Endothelial cell of umbilical vein (primary cell): ENCODE measurements around the gene LCE1B. TPM values are rescaled to one million over a fixed set of nuclear protein-coding genes. Genes with fewer than 3 reads are reported as not detected.

Experiments used
- BruUV-seq: library from RNA; stranded (reverse); fragments of 400-500 nt; replicated peaks from 2 replicates; lab custom pipeline; 2021; lab: Mats Ljungman, UMichigan
- CTCF ChIA-PET: fragments of 300-600, 350-600 bp; sonication (Branson Sonifier 250); formaldehyde crosslinking; loops from one replicate; lab custom pipeline; 2021; ENCODE audit warnings: antibody characterized with exemption, inconsistent platforms; lab: Charles Lee
- POLR2A ChIA-PET: fragments of 300-600, 350-600 bp; sonication (Branson Sonifier 250); formaldehyde crosslinking; loops from one replicate; lab custom pipeline; 2021; ENCODE audit warnings: antibody characterized with exemption, inconsistent platforms; lab: Charles Lee
- DNase-seq: peaks from one replicate; pipeline ENCODE4 v3.0.0-alpha.2; 2011; ENCODE audit warnings: low read depth, low spot score
- FAIRE-seq: peaks from 2 replicates; lab custom pipeline; 2011; peaks lifted over from hg19 to GRCh38; lab: Jason Lieb, UNC
- H2AFZ ChIP-seq: 2 replicates; pipeline ENCODE4 v1.6.0; 2012; ENCODE audit warnings: low read depth, low read length, control low read depth, inconsistent platforms
- H3K27ac ChIP-seq: 2 replicates; pipeline ENCODE4 v1.5.1; 2011; ENCODE audit warnings: low read depth, mild to moderate bottlenecking, control low read depth, low read length, moderate library complexity; ENCODE audit not compliant: insufficient read depth
- H3K27me3 ChIP-seq, 2 experiments: 2 replicates each; pipeline versions ENCODE4 v1.6.0 to v1.6.1; 2011; ENCODE audit warnings: low read length in 2 of 2, mixed read lengths in 1 of 2; ENCODE audit not compliant: control insufficient read depth in 2 of 2, insufficient read depth in 2 of 2
- H3K36me3 ChIP-seq, 2 experiments: 2 replicates in 1 of 2; 3 replicates in 1 of 2; pipeline ENCODE4 v1.5.1; 2011; ENCODE audit warnings: low read length in 2 of 2, mild to moderate bottlenecking in 1 of 2, moderate library complexity in 1 of 2; ENCODE audit not compliant: control insufficient read depth in 2 of 2, insufficient read depth in 2 of 2; ENCODE audit errors: extremely low read depth in 1 of 2
- H3K4me1 ChIP-seq: 3 replicates; pipeline ENCODE4 v1.5.1; 2011; ENCODE audit warnings: mild to moderate bottlenecking, low read length; ENCODE audit not compliant: control insufficient read depth, insufficient read depth; ENCODE audit errors: extremely low read depth
- H3K4me2 ChIP-seq: 2 replicates; pipeline ENCODE4 v1.6.1; 2011; ENCODE audit warnings: low read length, control low read depth, mixed read lengths; ENCODE audit not compliant: insufficient read depth
- H3K4me3 ChIP-seq, 3 experiments: fragments of 200-600 bp in 1 of 3; sonication (generic), shearing (Covaris generic) in 1 of 3; replicated peaks in 1 of 3; 2 replicates each; pipeline ENCODE4 v1.5.1; 2011 to 2016; ENCODE audit warnings: control low read depth in 3 of 3, low read length in 3 of 3, mild to moderate bottlenecking in 2 of 3, inconsistent platforms in 1 of 3, low read depth in 1 of 3, moderate library complexity in 1 of 3; ENCODE audit not compliant: insufficient read depth in 1 of 3
- H3K79me2 ChIP-seq: 2 replicates; pipeline ENCODE4 v1.6.0; 2012; ENCODE audit warnings: low read length, inconsistent platforms; ENCODE audit not compliant: control insufficient read depth, insufficient read depth
- H3K9ac ChIP-seq: replicated peaks from 2 replicates; pipeline ENCODE3; 2011; ENCODE audit warnings: low read length, control low read depth; ENCODE audit not compliant: insufficient read depth; ENCODE audit errors: extremely low read depth
- H3K9me1 ChIP-seq: replicated peaks from 3 replicates; pipeline ENCODE4 v1.6.0; 2011; ENCODE audit warnings: mild to moderate bottlenecking, low read length; ENCODE audit not compliant: control insufficient read depth, insufficient read depth; ENCODE audit errors: extremely low read depth
- H3K9me3 ChIP-seq: replicated peaks from 2 replicates; pipeline ENCODE4 v1.5.1; 2012; ENCODE audit warnings: low read length, inconsistent platforms; ENCODE audit not compliant: control insufficient read depth, insufficient read depth
- H4K20me1 ChIP-seq: replicated peaks from 2 replicates; pipeline ENCODE3; 2011; ENCODE audit warnings: mild to moderate bottlenecking, low read length; ENCODE audit not compliant: control insufficient read depth, insufficient read depth; ENCODE audit errors: extremely low read depth
- EZH2 ChIP-seq: IDR thresholded peaks from 2 replicates; pipeline ENCODE4 v1.6.1; 2012; ENCODE audit warnings: borderline replicate concordance, low read depth, mild to moderate bottlenecking, moderate library complexity, low read length, inconsistent platforms; ENCODE audit not compliant: severe bottlenecking
- FOS ChIP-seq: IDR thresholded peaks from 2 replicates; pipeline ENCODE4 v1.6.1; 2011; ENCODE audit warnings: mild to moderate bottlenecking, low read length, moderate library complexity, borderline replicate concordance; ENCODE audit not compliant: insufficient read depth
- GATA2 ChIP-seq: IDR thresholded peaks from 2 replicates; pipeline ENCODE4 v1.7.0; 2011; ENCODE audit warnings: low read depth, mild to moderate bottlenecking, moderate library complexity, mixed read lengths, low read length; ENCODE audit not compliant: insufficient read length, insufficient read depth
- JUN ChIP-seq: IDR thresholded peaks from 2 replicates; pipeline ENCODE4 v1.6.1; 2011; ENCODE audit warnings: borderline replicate concordance, low read depth; ENCODE audit not compliant: insufficient read length, insufficient read depth
- MAX ChIP-seq: IDR thresholded peaks from 2 replicates; pipeline ENCODE4 v1.6.1; 2011; ENCODE audit not compliant: insufficient read depth, insufficient read length
- MYC ChIP-seq: IDR thresholded peaks from one replicate; pipeline ENCODE4 v1.6.1; 2011; ENCODE audit warnings: mild to moderate bottlenecking, low read depth, low read length
- POLR2A ChIP-seq: IDR thresholded peaks from 2 replicates; pipeline ENCODE4 v1.6.1; 2012; ENCODE audit warnings: low read depth, mild to moderate bottlenecking, control low read depth, low read length
- POLR2AphosphoS5 ChIP-seq: IDR thresholded peaks from 2 replicates; pipeline ENCODE4 v1.6.1; 2012; ENCODE audit warnings: low read depth, mild to moderate bottlenecking, control low read depth, low read length, moderate library complexity; ENCODE audit not compliant: insufficient read depth
- dilution Hi-C: fragments of 300-500 bp; cut with MboI; formaldehyde crosslinking; loops from one replicate; pipeline ENCODE4 v1.15.0; 2019; ENCODE audit warnings: low sequenced_read_pairs; ENCODE audit not compliant: extremely low pct_ligation_motif_present
- intact Hi-C: fragments of 100-400 bp; cut with micrococcal nuclease; formaldehyde crosslinking; loops from one replicate; pipeline ENCODE4 v1.10.0; 2022
- polyA plus RNA-seq, 4 experiments: library from polyadenylated mRNA; depleted of rRNA in 3 of 4; stranded (reverse) in 3 of 4; unstranded in 1 of 4; fragments of >200 nt; gene quantifications; 2 replicates each; pipeline versions ENCODE4 v1.2.1 to v1.2.3, GENCODE V29; 2011 to 2012; ENCODE audit warnings: missing spikeins in 1 of 4
- total RNA-seq: library from RNA; stranded (reverse); gene quantifications from 2 replicates; pipeline ENCODE4 v1.2.3, GENCODE V29; 2021
- TF ChIP-seq, protein P1 (sequence below), 2 donors: IDR thresholded peaks; 1 replicate in 1 of 2; 2 replicates in 1 of 2; pipeline ENCODE4 v1.5.1; 2011; ENCODE audit warnings: low read length in 2 of 2, mild to moderate bottlenecking in 2 of 2, moderate library complexity in 2 of 2, control low read depth in 1 of 2, inconsistent platforms in 1 of 2, low read depth in 1 of 2; ENCODE audit not compliant: insufficient read depth in 1 of 2; ENCODE audit errors: extremely low read depth in 1 of 2

LCE1B gene
- total and polyA plus RNA-seq, 2 donors (not counting 3 experiments of a cell fraction or from before 2014, with no cell fraction given), result not detected

- no peaks in the 10 kb centered on the region for H3K9me1 ChIP-seq
- H3K79me2 ChIP-seq, result no peaks in the 10 kb centered on the region
- no peak within 1 kb of the TSS for H3K9ac ChIP-seq
- DNase-seq (no peak), FAIRE-seq (no peak)
- no peak within 1 kb of the TSS for H3K27ac ChIP-seq
- no peaks in the 10 kb centered on the region for H3K9me3 ChIP-seq
- H2AFZ ChIP-seq, result no peak within 1 kb of the TSS
- no peaks in the 10 kb centered on the region for H4K20me1 ChIP-seq
- ChIA-PET CTCF (no interaction called here), POLR2A (no interaction called here)
- no peak within 1 kb of the TSS for H3K4me3 ChIP-seq
- H3K4me1 ChIP-seq, result no peaks in the 10 kb centered on the region
- no peak for TF ChIP-seq EZH2
- TF ChIP-seq MAX, result no peak
- TF ChIP-seq FOS, result no peak
- TF ChIP-seq GATA2, result no peak
- TF ChIP-seq POLR2AphosphoS5, result no peak
- TF ChIP-seq JUN, result no peak
- TF ChIP-seq MYC, result no peak
- TF ChIP-seq POLR2A, result no peak
- TF ChIP-seq, protein P1, sequence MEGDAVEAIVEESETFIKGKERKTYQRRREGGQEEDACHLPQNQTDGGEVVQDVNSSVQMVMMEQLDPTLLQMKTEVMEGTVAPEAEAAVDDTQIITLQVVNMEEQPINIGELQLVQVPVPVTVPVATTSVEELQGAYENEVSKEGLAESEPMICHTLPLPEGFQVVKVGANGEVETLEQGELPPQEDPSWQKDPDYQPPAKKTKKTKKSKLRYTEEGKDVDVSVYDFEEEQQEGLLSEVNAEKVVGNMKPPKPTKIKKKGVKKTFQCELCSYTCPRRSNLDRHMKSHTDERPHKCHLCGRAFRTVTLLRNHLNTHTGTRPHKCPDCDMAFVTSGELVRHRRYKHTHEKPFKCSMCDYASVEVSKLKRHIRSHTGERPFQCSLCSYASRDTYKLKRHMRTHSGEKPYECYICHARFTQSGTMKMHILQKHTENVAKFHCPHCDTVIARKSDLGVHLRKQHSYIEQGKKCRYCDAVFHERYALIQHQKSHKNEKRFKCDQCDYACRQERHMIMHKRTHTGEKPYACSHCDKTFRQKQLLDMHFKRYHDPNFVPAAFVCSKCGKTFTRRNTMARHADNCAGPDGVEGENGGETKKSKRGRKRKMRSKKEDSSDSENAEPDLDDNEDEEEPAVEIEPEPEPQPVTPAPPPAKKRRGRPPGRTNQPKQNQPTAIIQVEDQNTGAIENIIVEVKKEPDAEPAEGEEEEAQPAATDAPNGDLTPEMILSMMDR (IDR thresholded peaks at IDR 0.05; ENCODE audit: extremely low read depth in 1 of 2, insufficient read depth in 1 of 2, low read depth in 1 of 2, low read length in 2 of 2), result no peak
- no peaks in the 10 kb centered on the region for H3K27me3 ChIP-seq
- H3K4me2 ChIP-seq, result no peak within 1 kb of the TSS
- BruUV-seq, result no TSS peak
- dilution Hi-C loops (no loop called here), intact Hi-C loops (no loop called here)
- no peaks in the 10 kb centered on the region for H3K36me3 ChIP-seq
Measured at GRCh38 chr1:152859696-152860095, 47.9 kb downstream of the LCE1B start, which contains the start of gene LCE7A. Gene LCE7A (plus strand): TSS chr1:152859996. CDS start chr1:152860698, 702 bp downstream.
